Heart right ventricle (tissue), 16 donors: ENCODE data around the gene RNF151. TPM values are rescaled to one million over a fixed set of nuclear protein-coding genes. Genes with fewer than 3 reads are reported as not detected.

ENCODE experiments used
- ATAC-seq, 8 donors: fragments of 200-7000 bp; cut with Tn5 transposase; one replicate each; pipeline ENCODE4 v1.9.1; 2020; ENCODE audit warnings: mild to moderate bottlenecking in 8 of 8, moderate library complexity in 8 of 8, moderate number of reproducible peaks in 1 of 8
- DNase-seq, 2 donors: peaks; one replicate each; pipeline ENCODE4 v3.0.0-alpha.2; 2020
- H3K27ac ChIP-seq, 10 donors: fragments of 200-600 bp; sonication (generic) in 2 of 10; one replicate each; pipeline versions ENCODE4 v1.5.0 to v1.8.0; 2020 to 2022; ENCODE audit warnings: mild to moderate bottlenecking in 3 of 10
- H3K27me3 ChIP-seq, 7 donors: fragments of 200-600 bp; one replicate each; pipeline ENCODE4 v1.8.0; 2021 to 2022; ENCODE audit warnings: mild to moderate bottlenecking in 2 of 7
- H3K36me3 ChIP-seq, 9 donors: fragments of 200-600 bp; sonication (generic) in 1 of 9; one replicate each; pipeline versions ENCODE4 v1.5.0 to v1.8.0; 2020 to 2022; ENCODE audit warnings: mild to moderate bottlenecking in 2 of 9
- H3K4me1 ChIP-seq, 9 donors: fragments of 200-600 bp; sonication (generic) in 1 of 9; one replicate each; pipeline versions ENCODE4 v1.5.0 to v1.8.0; 2020 to 2022; ENCODE audit warnings: mild to moderate bottlenecking in 4 of 9
- H3K4me3 ChIP-seq, 10 donors: fragments of 200-600 bp; sonication (generic) in 2 of 10; one replicate each; pipeline versions ENCODE4 v1.5.0 to v1.8.0; 2020 to 2022; ENCODE audit warnings: mild to moderate bottlenecking in 7 of 10, moderate library complexity in 2 of 10
- H3K9me3 ChIP-seq, 11 donors: fragments of 200-600 bp in 10 of 11; sonication (generic) in 2 of 11; one replicate each; pipeline versions ENCODE4 v1.5.0 to v1.8.0; 2013 to 2022; ENCODE audit warnings: mild to moderate bottlenecking in 2 of 11, control low read depth in 1 of 11, moderate library complexity in 1 of 11
- CTCF ChIP-seq, 9 donors: fragments of 200-600 bp; sonication (generic) in 2 of 9; IDR thresholded peaks; one replicate each; pipeline versions ENCODE4 v1.5.0 to v1.8.0; 2021 to 2022; ENCODE audit warnings: antibody characterized with exemption in 9 of 9, mild to moderate bottlenecking in 5 of 9, moderate library complexity in 1 of 9
- WGBS, 2 donors: extraction: QIAGEN DNeasy Blood & Tissue Kit; methylation state at CpG; one replicate each; pipeline ENCODE4 v1.1.7; 2013; ENCODE audit warnings: inconsistent platforms in 1 of 2; 5-methylcytosine and 5-hydroxymethylcytosine counted together
- intact Hi-C, 10 donors: fragments of 100-400 bp; cut with DNase I; formaldehyde crosslinking; loops; one replicate each; pipeline versions ENCODE4 v1.11.1 to v1.14.2; 2022
- polyA plus RNA-seq, 2 donors: library from polyadenylated mRNA; stranded (reverse); fragments of 200-250 nt; gene quantifications; one replicate each; pipeline ENCODE4 v1.2.3, GENCODE V29; 2013
- total RNA-seq, 10 donors: library from RNA; stranded (reverse); fragmentation: NEBNext Ultra II Directional in 3 of 10; extraction: Animal tissue kit (Norgen Biotek cat#: 25700) in 3 of 10; gene quantifications; one replicate each; pipeline versions ENCODE4 v1.2.1 to v1.2.4, GENCODE V29; 2021 to 2023
- donor health status: Arrhythmogenic right ventricular cardiomyopathy.
- donor health status: ischemic (EF 13 %, LVEDD 7.1; RV severe dilation, severe dysfunction).
- donor health status: healthy with polysubstance abuse.
- donor health status: DM: no; HTN: yes; CAD: no.
- donor health status: DM: no; HTN: no; CAD: no.
- donor health status: ischemic (EF 25% LVEDD 6.9; RV normal size, moderate dysfunction).
- donor health status: ischemic (EF 25% LVEDD 5.7; RV mildly dilated, moderate dysfunction).
- donor health status: healthy.
- donor health status: DM: yes; HTN: yes; CAD: no.
- donor health status: Ischemic cardiomyopathy.
- donor health status: ischemic (EF 35%, LVEDD 5.7; RV mildly dilated, moderate dysfunction).
- donor health status: nonischemic (EF 11% LVEDD 7.7; RV severe dilation, severe dysfunction).
- donor health status: DM: yes; HTN: yes; CAD: no.
- donor health status: PGD.
- donor health status: ischemic (EF 29% LVEDD 5.4; RV normal size, mild dysfunction).
- donor health status: nonischemic (EF 23%, LVEDD 6.1; RV moderate dilation, normal function).

RNF151 gene
- total and polyA plus RNA-seq, 12 donors: not detected

- TF ChIP-seq CTCF (IDR thresholded peaks at IDR 0.05): no peak
- intact Hi-C loops: loop anchor here in 1 of 10 donors (10.0 kb wide), 1 partner anchor 58 kb away; no protein-coding TSS in a partner anchor
- no peaks in the 10 kb centered on the region for H3K9me3 ChIP-seq
- H3K27me3 ChIP-seq: peaks cover 18 to 56% (median 43%) of the 10 kb centered on the region in 7 donors
- H3K4me3 ChIP-seq: peak overlapping the region; percentile 55 to 98 (median 91)
- H3K27ac ChIP-seq: peak overlapping the region; percentile 65 to 89 (median 81)
- DNase-seq (no peak), ATAC-seq (no peak)
- 23 to 25% methylated on average over 19 of the region's 19 CpGs for WGBS, 2 donors
- peaks cover 11 to 43% (median 30%) of the 10 kb centered on the region in 9 donors for H3K4me1 ChIP-seq
- H3K36me3 ChIP-seq: peaks cover 0 to 33% (median 18%) of the 10 kb centered on the region in 9 donors
Measured at GRCh38 chr16:1982991-1983543, 16.4 kb downstream of the RNF151 start.

- Histone ChIP-seq H3K27me3 (peaks cover 15 to 54% (median 43%) of the 10 kb centered on the region in 7 donors), H3K4me1 (peaks cover 11 to 43% (median 30%) of the 10 kb centered on the region in 9 donors), H3K4me3 (peak within 1 kb of the TSS; percentile 80 to 98 (median 91)), H3K27ac (peak within 1 kb of the TSS; percentile 65 to 89 (median 81)), H3K36me3 (peaks cover 0 to 26% (median 12%) of the 10 kb centered on the region in 9 donors), H3K9me3 (no peaks in the 10 kb centered on the region)
- WGBS, 2 donors: 0% methylated on average over 95 to 109 of the region's 109 CpGs
- peak; percentile 88 to 92 for DNase-seq
- intact Hi-C loops: loop anchor here in 1 of 10 donors (10.0 kb wide), 1 partner anchor 59 kb away; no protein-coding TSS in a partner anchor
- peak; percentile 9 to 73 (median 52) for TF ChIP-seq CTCF (IDR thresholded peaks at IDR 0.05)
- ATAC-seq: peak; percentile 94 to 98 (median 94)
Measured at GRCh38 chr16:1983544-1984346, 17.1 kb downstream of the RNF151 start, which contains the start of gene GFER. Gene GFER (plus strand): TSS chr16:1984193. CDS start chr16:1984219, 26 bp downstream.

- Histone ChIP-seq H3K4me1 (peaks cover 11 to 34% (median 28%) of the 10 kb centered on the region in 9 donors), H3K36me3 (peaks cover 0 to 23% (median 12%) of the 10 kb centered on the region in 9 donors), H3K9me3 (no peaks in the 10 kb centered on the region), H3K27me3 (peaks cover 12 to 54% (median 43%) of the 10 kb centered on the region in 7 donors), H3K27ac (peak overlapping the region; percentile 65 to 89 (median 81)), H3K4me3 (peak overlapping the region; percentile 80 to 98 (median 91))
- no peak for TF ChIP-seq CTCF (IDR thresholded peaks at IDR 0.05)
- no peak for DNase-seq
- intact Hi-C loops: loop anchor here in 1 of 10 donors (10.0 kb wide), 1 partner anchor 60 kb away; no protein-coding TSS in a partner anchor
- WGBS, 2 donors: 10 to 12% methylated on average over 58 of the region's 58 CpGs
- peak in 6 of 8 donors; percentile 2 to 10 (median 4) for ATAC-seq
Measured at GRCh38 chr16:1984347-1985225, 17.9 kb downstream of the RNF151 start.
